H9 (cell line): Measurements from ENCODE around the gene ACER3. TPM values are rescaled to one million over a fixed set of nuclear protein-coding genes. Genes with fewer than 3 reads are reported as not detected.

ENCODE experiments used
- DNase-seq: peaks from one replicate; pipeline ENCODE4 v3.0.0-alpha.2; 2017
- H2AFZ ChIP-seq: one replicate; pipeline ENCODE4 v1.6.1; 2013; ENCODE audit warnings: mild to moderate bottlenecking, low read length, control low read depth, moderate library complexity
- H2AK5ac ChIP-seq: 2 replicates; pipeline ENCODE4 v1.6.1; 2013; ENCODE audit warnings: low read length, control low read depth, mixed read lengths; ENCODE audit not compliant: insufficient read length
- H2BK120ac ChIP-seq: one replicate; pipeline ENCODE4 v1.6.1; 2013; ENCODE audit warnings: low read depth, mild to moderate bottlenecking, low read length, control low read depth, inconsistent platforms; ENCODE audit not compliant: poor library complexity, severe bottlenecking
- H2BK12ac ChIP-seq: 2 replicates; pipeline ENCODE4 v1.6.1; 2013; ENCODE audit warnings: low read length, control low read depth, mixed read lengths, low read depth; ENCODE audit not compliant: insufficient read length
- H2BK15ac ChIP-seq: 2 replicates; pipeline ENCODE4 v1.6.1; 2013; ENCODE audit warnings: low read depth, low read length, control low read depth
- H2BK20ac ChIP-seq: one replicate; pipeline ENCODE4 v1.6.1; 2013; ENCODE audit warnings: low read depth, mild to moderate bottlenecking, low read length, control low read depth, inconsistent platforms; ENCODE audit not compliant: poor library complexity, severe bottlenecking
- H2BK5ac ChIP-seq: 2 replicates; pipeline ENCODE4 v1.6.1; 2013; ENCODE audit warnings: low read length, control low read depth, mixed read lengths; ENCODE audit not compliant: insufficient read length
- H3K14ac ChIP-seq: 2 replicates; pipeline ENCODE4 v1.6.1; 2013; ENCODE audit warnings: low read length, control low read depth; ENCODE audit not compliant: insufficient read depth
- H3K18ac ChIP-seq: 2 replicates; pipeline ENCODE4 v1.6.1; 2013; ENCODE audit warnings: low read depth, mild to moderate bottlenecking, mixed read lengths, low read length, control low read depth; ENCODE audit not compliant: insufficient read length
- H3K23ac ChIP-seq: 2 replicates; pipeline ENCODE4 v1.6.1; 2013; ENCODE audit warnings: low read length, control low read depth, mixed read lengths, low read depth; ENCODE audit not compliant: insufficient read length
- H3K23me2 ChIP-seq: 2 replicates; pipeline ENCODE4 v1.6.1; 2013; ENCODE audit warnings: low read depth, mild to moderate bottlenecking, mixed read lengths, low read length, control low read depth; ENCODE audit not compliant: insufficient read length, poor library complexity, severe bottlenecking
- H3K27ac ChIP-seq: 2 replicates; pipeline ENCODE4 v1.5.1; 2013; ENCODE audit warnings: low read length, control low read depth, mixed read lengths, low read depth; ENCODE audit not compliant: insufficient read length
- H3K27me3 ChIP-seq: 2 replicates; pipeline ENCODE4 v1.6.1; 2013; ENCODE audit warnings: low read length, control low read depth, inconsistent platforms; ENCODE audit not compliant: insufficient read depth
- H3K4ac ChIP-seq: 2 replicates; pipeline ENCODE4 v1.6.1; 2013; ENCODE audit warnings: low read depth, mild to moderate bottlenecking, control low read depth, inconsistent platforms, low read length, moderate library complexity
- H3K4me1 ChIP-seq: 2 replicates; pipeline ENCODE4 v1.6.1; 2013; ENCODE audit warnings: low read length, control low read depth, inconsistent platforms; ENCODE audit not compliant: insufficient read depth
- H3K4me2 ChIP-seq: 2 replicates; pipeline ENCODE4 v1.6.1; 2013; ENCODE audit warnings: low read length, control low read depth, mixed read lengths; ENCODE audit not compliant: insufficient read length, insufficient read depth
- H3K56ac ChIP-seq: 2 replicates; pipeline ENCODE4 v1.6.1; 2013; ENCODE audit warnings: low read depth, mild to moderate bottlenecking, mixed read lengths, low read length, control low read depth; ENCODE audit not compliant: insufficient read length
- H3K79me1 ChIP-seq: 2 replicates; pipeline ENCODE4 v1.6.1; 2013; ENCODE audit warnings: low read depth, mild to moderate bottlenecking, moderate library complexity, low read length, control low read depth, inconsistent platforms; ENCODE audit not compliant: insufficient read depth, poor library complexity, severe bottlenecking
- H3K79me2 ChIP-seq: 2 replicates; pipeline ENCODE4 v1.6.1; 2013; ENCODE audit warnings: low read length, control low read depth, inconsistent platforms; ENCODE audit not compliant: insufficient read depth
- H3K9ac ChIP-seq: 2 replicates; pipeline ENCODE4 v1.6.1; 2013; ENCODE audit warnings: low read length, control low read depth, mixed read lengths; ENCODE audit not compliant: insufficient read length; ENCODE audit errors: extremely low read depth
- H3K9me3 ChIP-seq: one replicate; pipeline ENCODE4 v1.6.1; 2013; ENCODE audit warnings: low read depth, low read length, inconsistent platforms; ENCODE audit not compliant: control insufficient read depth
- H3T11ph ChIP-seq: one replicate; pipeline ENCODE4 v1.6.1; 2013; ENCODE audit warnings: mild to moderate bottlenecking, low read length, control low read depth, inconsistent platforms
- H4K20me1 ChIP-seq: one replicate; pipeline ENCODE4 v1.6.1; 2013; ENCODE audit not compliant: control insufficient read depth, insufficient read length, insufficient read depth
- H4K5ac ChIP-seq: 2 replicates; pipeline ENCODE4 v1.6.1; 2013; ENCODE audit warnings: low read depth, mild to moderate bottlenecking, mixed read lengths, low read length, control low read depth; ENCODE audit not compliant: insufficient read length
- H4K8ac ChIP-seq: replicated peaks from 2 replicates; pipeline ENCODE4 v1.6.1; 2013; ENCODE audit warnings: low read length, control low read depth, mixed read lengths, low read depth; ENCODE audit not compliant: insufficient read length
- H4K91ac ChIP-seq: 2 replicates; pipeline ENCODE4 v1.6.1; 2013; ENCODE audit warnings: low read depth, mild to moderate bottlenecking, moderate library complexity, mixed read lengths, low read length, control low read depth; ENCODE audit not compliant: insufficient read length
- H3K27ac Mint-ChIP-seq, 3 experiments: 2 replicates in 2 of 3; 3 replicates in 1 of 3; pipeline ENCODE4 v1.8.0; 2020 to 2021; ENCODE audit warnings: mixed read lengths in 3 of 3, mild to moderate bottlenecking in 1 of 3, moderate library complexity in 1 of 3
- H3K27me3 Mint-ChIP-seq: 2 replicates; pipeline ENCODE4 v1.8.0; 2021; ENCODE audit warnings: low read depth, mild to moderate bottlenecking, moderate library complexity, mixed read lengths
- H3K36me3 Mint-ChIP-seq, 3 experiments: 2 replicates in 2 of 3; 3 replicates in 1 of 3; pipeline ENCODE4 v1.8.0; 2020 to 2021; ENCODE audit warnings: low read depth in 3 of 3, mixed read lengths in 3 of 3; ENCODE audit not compliant: insufficient read depth in 1 of 3
- H3K4me1 Mint-ChIP-seq, 2 experiments: 2 replicates each; pipeline ENCODE4 v1.8.0; 2020; ENCODE audit warnings: mixed read lengths in 2 of 2
- H3K4me3 Mint-ChIP-seq, 2 experiments: 2 replicates in 1 of 2; 3 replicates in 1 of 2; pipeline ENCODE4 v1.8.0; 2020 to 2021; ENCODE audit warnings: mild to moderate bottlenecking in 2 of 2, mixed read lengths in 2 of 2, moderate library complexity in 1 of 2
- H3K9me3 Mint-ChIP-seq, 2 experiments: 2 replicates in 1 of 2; 3 replicates in 1 of 2; pipeline ENCODE4 v1.8.0; 2020; ENCODE audit warnings: mild to moderate bottlenecking in 2 of 2, mixed read lengths in 2 of 2, moderate library complexity in 1 of 2
- WGBS: extraction: QIAGEN DNeasy Blood & Tissue Kit; methylation state at CpG from one replicate; pipeline ENCODE4 v1.1.7; 2013; ENCODE audit warnings: missing lambda C conversion rate, low lambda C conversion rate, mixed read lengths; ENCODE audit not compliant: insufficient read length; ENCODE audit errors: extremely low coverage; 5-methylcytosine and 5-hydroxymethylcytosine counted together
- total RNA-seq: library from RNA; stranded (reverse); gene quantifications from 2 replicates; pipeline ENCODE4 v1.2.1, GENCODE V29; 2021
- TF ChIP-seq, protein P1 (sequence below): fragments of 200-600 bp; sonication (generic); conservative IDR thresholded peaks from 3 replicates; pipeline ENCODE4 v1.8.0; 2021; ENCODE audit warnings: antibody characterized with exemption, mild to moderate bottlenecking

Gene ACER3
- total RNA-seq, 1 experiment from 2014 or later = 14.7 TPM

DNA sequence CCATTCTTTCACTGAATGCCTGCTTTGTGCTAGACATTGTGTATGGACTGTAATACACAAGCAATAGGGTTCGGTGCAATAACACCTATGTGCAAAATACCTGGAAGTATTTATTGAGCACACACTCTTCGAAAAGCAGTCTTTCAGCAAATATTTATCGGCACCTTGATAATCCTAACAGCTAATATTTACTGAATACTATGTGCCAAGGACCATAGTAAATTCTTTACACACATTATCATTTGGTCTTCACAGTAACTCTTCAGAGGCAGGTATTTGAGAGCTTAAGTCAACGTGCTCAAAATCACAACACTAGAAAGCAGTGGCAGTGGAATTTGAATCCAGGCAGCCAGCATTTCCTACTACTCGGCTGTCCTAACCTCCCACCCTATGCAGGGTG, 175.7 kb downstream of the ACER3 start:
- Histone ChIP-seq H2BK5ac (no peak overlapping the region), H2BK120ac (no peak overlapping the region), H3K23ac (no peak overlapping the region), H4K91ac (no peak overlapping the region), H3K4me2 (no peak overlapping the region), H3K9ac (no peak overlapping the region), H3K18ac (no peak overlapping the region), H3K14ac (no peak overlapping the region), H4K8ac (no peak overlapping the region), H3K79me1 (no peaks in the 10 kb centered on the region), H3K4me1 (no peaks in the 10 kb centered on the region), H3K27me3 (peaks cover 12% of the 10 kb centered on the region; the same call in 1 of the 2 replicates), H4K5ac (no peak overlapping the region), H3K4ac (no peak overlapping the region), H3K23me2 (no peaks in the 10 kb centered on the region), H3K79me2 (no peaks in the 10 kb centered on the region), H3K27ac (no peak overlapping the region), H2AK5ac (no peak overlapping the region), H2AFZ (no peak overlapping the region), H3K9me3 (no peaks in the 10 kb centered on the region), H3T11ph (no peak overlapping the region), H2BK20ac (no peak overlapping the region), H2BK12ac (no peak overlapping the region), H3K56ac (no peak overlapping the region), H2BK15ac (no peak overlapping the region), H4K20me1 (no peaks in the 10 kb centered on the region)
- Mint-ChIP-seq H3K4me1 (peaks cover 6 to 10% of the 10 kb centered on the region in 2 experiments; a peak in 3 of 4 replicates), H3K27ac (no peak overlapping the region), H3K36me3 (peaks cover 0 to 7% (median 0%) of the 10 kb centered on the region in 3 experiments; a peak in 4 of 7 replicates), H3K4me3 (no peak overlapping the region), H3K9me3 (peaks cover 2 to 7% of the 10 kb centered on the region in 2 experiments), H3K27me3 (peaks cover 47% of the 10 kb centered on the region)
- WGBS = no CpG with 5 or more reads among the region's 5 CpGs
- DNase-seq = no peak
- TF ChIP-seq, protein P1, sequence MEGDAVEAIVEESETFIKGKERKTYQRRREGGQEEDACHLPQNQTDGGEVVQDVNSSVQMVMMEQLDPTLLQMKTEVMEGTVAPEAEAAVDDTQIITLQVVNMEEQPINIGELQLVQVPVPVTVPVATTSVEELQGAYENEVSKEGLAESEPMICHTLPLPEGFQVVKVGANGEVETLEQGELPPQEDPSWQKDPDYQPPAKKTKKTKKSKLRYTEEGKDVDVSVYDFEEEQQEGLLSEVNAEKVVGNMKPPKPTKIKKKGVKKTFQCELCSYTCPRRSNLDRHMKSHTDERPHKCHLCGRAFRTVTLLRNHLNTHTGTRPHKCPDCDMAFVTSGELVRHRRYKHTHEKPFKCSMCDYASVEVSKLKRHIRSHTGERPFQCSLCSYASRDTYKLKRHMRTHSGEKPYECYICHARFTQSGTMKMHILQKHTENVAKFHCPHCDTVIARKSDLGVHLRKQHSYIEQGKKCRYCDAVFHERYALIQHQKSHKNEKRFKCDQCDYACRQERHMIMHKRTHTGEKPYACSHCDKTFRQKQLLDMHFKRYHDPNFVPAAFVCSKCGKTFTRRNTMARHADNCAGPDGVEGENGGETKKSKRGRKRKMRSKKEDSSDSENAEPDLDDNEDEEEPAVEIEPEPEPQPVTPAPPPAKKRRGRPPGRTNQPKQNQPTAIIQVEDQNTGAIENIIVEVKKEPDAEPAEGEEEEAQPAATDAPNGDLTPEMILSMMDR = no peak
